LNCAP (cell line): ENCODE measurements around the gene AP4S1.

Experiments
- CTCF ChIP-seq: fragments of 450-650 bp; IDR thresholded peaks from 2 replicates; pipeline ENCODE4 v1.5.1; 2017; ENCODE audit warnings: mild to moderate bottlenecking

Gene AP4S1

GRCh38 chr14:31010935-31011334 is 14.5 kb upstream of the AP4S1 start:
- TF ChIP-seq CTCF = no peak

- no peak for TF ChIP-seq CTCF
Measured at GRCh38 chr14:31013841-31014240, 11.6 kb upstream of the AP4S1 start.

- no peak for TF ChIP-seq CTCF
Measured at GRCh38 chr14:31018057-31018645, 7.3 kb upstream of the AP4S1 start.

- no peak for TF ChIP-seq CTCF
Measured at GRCh38 chr14:31020834-31021575, 4.4 kb upstream of the AP4S1 start.

- no peak for TF ChIP-seq CTCF
Measured at GRCh38 chr14:31021576-31021949, 3.9 kb upstream of the AP4S1 start.

GRCh38 chr14:31022386-31022785 is 3.1 kb upstream of the AP4S1 start:
- no peak for TF ChIP-seq CTCF

GRCh38 chr14:31024010-31024480 is 1.4 kb upstream of the AP4S1 start:
- TF ChIP-seq CTCF = no peak
